A673 (cell line): ENCODE measurements around the gene PCNX1.

Source experiments
- CTCF ChIP-seq: fragments of 300-800, 200-600 bp; sonication (generic); conservative IDR thresholded peaks from 2 replicates; pipeline ENCODE4 v1.5.1; 2017; ENCODE audit warnings: low read depth, mild to moderate bottlenecking, antibody characterized with exemption, low read length, moderate library complexity, mixed read lengths
- EZH2 ChIP-seq: fragments of 200-600 bp; sonication (generic); IDR thresholded peaks from 2 replicates; pipeline ENCODE4 v1.6.1; 2017; ENCODE audit warnings: borderline replicate concordance, low read depth, mild to moderate bottlenecking, mixed read lengths, antibody characterized with exemption, low read length; ENCODE audit not compliant: poor library complexity, severe bottlenecking

- no peak for TF ChIP-seq EZH2
- no peak for TF ChIP-seq CTCF
Measured at GRCh38 chr14:71089971-71090370, 182.7 kb downstream of the PCNX1 start.
